WTC11 (cell line): ENCODE data around the gene HAO2. TPM values are rescaled to one million over a fixed set of nuclear protein-coding genes. Genes with fewer than 3 reads are reported as not detected.

ENCODE experiments used
- ATAC-seq: fragments of 200-7000 bp; cut with Tn5 transposase; 2 replicates; pipeline ENCODE4 v1.10.0; 2021; ENCODE audit warnings: mild to moderate bottlenecking, moderate library complexity
- CTCF ChIA-PET: fragments of 300-600 bp; sonication (Branson Sonifier 250); formaldehyde crosslinking; loops from one replicate; lab custom pipeline; 2021; ENCODE audit warnings: antibody characterized with exemption; lab: Charles Lee
- POLR2A ChIA-PET: fragments of 350-600 bp; sonication (Branson Sonifier 250); formaldehyde crosslinking; loops from one replicate; lab custom pipeline; 2021; ENCODE audit warnings: antibody characterized with exemption; lab: Charles Lee
- DNase-seq: peaks from one replicate; pipeline ENCODE4 v3.0.0; 2021; ENCODE audit warnings: low spot score
- H3K27ac Mint-ChIP-seq: 2 replicates; pipeline ENCODE4 v1.8.0; 2021; ENCODE audit warnings: mixed read lengths
- H3K27me3 Mint-ChIP-seq: 2 replicates; pipeline ENCODE4 v1.8.0; 2021; ENCODE audit warnings: low read depth, mild to moderate bottlenecking, moderate library complexity, mixed read lengths
- H3K36me3 Mint-ChIP-seq: 2 replicates; pipeline ENCODE4 v1.8.0; 2021; ENCODE audit warnings: mixed read lengths
- H3K4me1 Mint-ChIP-seq: 2 replicates; pipeline ENCODE4 v1.8.0; 2022; ENCODE audit warnings: mixed read lengths
- H3K4me3 Mint-ChIP-seq: 2 replicates; pipeline ENCODE4 v1.8.0; 2021; ENCODE audit warnings: mild to moderate bottlenecking, moderate library complexity, mixed read lengths
- H3K9me3 Mint-ChIP-seq: 2 replicates; pipeline ENCODE4 v1.8.0; 2021; ENCODE audit warnings: mixed read lengths
- AFF4 ChIP-seq: sonication (generic); formaldehyde crosslinking; IDR thresholded peaks from 2 replicates; pipeline ENCODE4 v1.8.1; 2023; ENCODE audit warnings: mild to moderate bottlenecking, missing genetic modification reagents, borderline replicate concordance
- CDX4 ChIP-seq: fragments of 250-450 bp; sonication (Bioruptor Pico); IDR thresholded peaks from 2 replicates; pipeline ENCODE4 v1.9.0; 2021; ENCODE audit warnings: moderate library complexity, mild to moderate bottlenecking, inconsistent platforms, borderline replicate concordance
- E2F1 ChIP-seq: sonication (generic); formaldehyde crosslinking; IDR thresholded peaks from 2 replicates; pipeline ENCODE4 v1.8.0; 2022; ENCODE audit warnings: mild to moderate bottlenecking, missing genetic modification reagents
- E2F5 ChIP-seq: sonication (generic); formaldehyde crosslinking; IDR thresholded peaks from 2 replicates; pipeline ENCODE4 v1.8.1; 2022; ENCODE audit warnings: mild to moderate bottlenecking, moderate library complexity, missing genetic modification reagents
- ERG ChIP-seq: fragments of 250-450 bp; sonication (Bioruptor Pico); IDR thresholded peaks from 2 replicates; pipeline ENCODE4 v1.8.0; 2021; ENCODE audit warnings: mild to moderate bottlenecking
- IRF1 ChIP-seq: sonication (generic); formaldehyde crosslinking; IDR thresholded peaks from 2 replicates; pipeline ENCODE4 v1.8.0; 2023; ENCODE audit warnings: missing genetic modification reagents
- MLX ChIP-seq: sonication (generic); formaldehyde crosslinking; IDR thresholded peaks from 2 replicates; pipeline ENCODE4 v1.8.1; 2023; ENCODE audit warnings: mild to moderate bottlenecking, missing genetic modification reagents, moderate library complexity
- NR1H2 ChIP-seq: sonication (generic); formaldehyde crosslinking; IDR thresholded peaks from 2 replicates; pipeline ENCODE4 v1.9.0; 2021; ENCODE audit warnings: mild to moderate bottlenecking, moderate library complexity, missing genetic modification reagents
- RELA ChIP-seq: sonication (generic); formaldehyde crosslinking; IDR thresholded peaks from 2 replicates; pipeline ENCODE4 v1.8.1; 2022; ENCODE audit warnings: missing genetic modification reagents, mild to moderate bottlenecking, borderline replicate concordance
- STAT6 ChIP-seq: sonication (generic); formaldehyde crosslinking; conservative IDR thresholded peaks from 2 replicates; pipeline ENCODE4 v1.8.1; 2023; ENCODE audit warnings: mild to moderate bottlenecking, low read depth, missing genetic modification reagents, moderate library complexity
- ZNF138 ChIP-seq: sonication (generic); formaldehyde crosslinking; conservative IDR thresholded peaks from 2 replicates; pipeline ENCODE4 v1.8.1; 2022; ENCODE audit warnings: mild to moderate bottlenecking, moderate library complexity, missing genetic modification reagents
- ZNF263 ChIP-seq: sonication (generic); formaldehyde crosslinking; IDR thresholded peaks from 2 replicates; pipeline ENCODE4 v1.8.1; 2022; ENCODE audit warnings: low read depth, mild to moderate bottlenecking, moderate library complexity, missing genetic modification reagents
- ZNF532 ChIP-seq: fragments of 250-450 bp; sonication (Bioruptor Pico); IDR thresholded peaks from 2 replicates; pipeline ENCODE4 v1.9.0; 2021; ENCODE audit warnings: mild to moderate bottlenecking, borderline replicate concordance
- ZSCAN18 ChIP-seq: fragments of 250-450 bp; sonication (Bioruptor Pico); IDR thresholded peaks from 2 replicates; pipeline ENCODE4 v2.1.2; 2022; ENCODE audit warnings: mild to moderate bottlenecking, moderate library complexity
- total RNA-seq: library from RNA; stranded (reverse); gene quantifications from 3 replicates; pipeline ENCODE4 v1.2.3, GENCODE V29; 2021

Gene HAO2
- total RNA-seq, 1 experiment from 2014 or later, result 1.0 TPM

GRCh38 chr1:119380983-119381662 lies 12.5 kb downstream of the HAO2 start:
- Mint-ChIP-seq H3K9me3 (peaks cover 6% of the 10 kb centered on the region), H3K36me3 (no peaks in the 10 kb centered on the region), H3K4me3 (no peak overlapping the region), H3K4me1 (no peaks in the 10 kb centered on the region), H3K27me3 (no peaks in the 10 kb centered on the region), H3K27ac (no peak overlapping the region)
- DNase-seq (no peak), ATAC-seq (no peak)
- CTCF ChIA-PET, result interaction anchor here (1.1 kb wide), 1 partner anchor 106 kb away, joined by 4 read pairs; no protein-coding TSS in a partner anchor
- POLR2A ChIA-PET, result no interaction called here
- TF ChIP-seq ERG (no peak), MLX (CRISPR knock-in tag) (no peak), IRF1 (CRISPR knock-in tag) (no peak), ZSCAN18 (CRISPR knock-in tag) (no peak), ZNF263 (CRISPR knock-in tag) (no peak), STAT6 (no peak), CDX4 (CRISPR knock-in tag) (no peak), NR1H2 (CRISPR knock-in tag) (no peak), E2F1 (CRISPR knock-in tag) (no peak), ZNF138 (no peak), E2F5 (CRISPR knock-in tag) (no peak), RELA (no peak), ZNF532 (CRISPR knock-in tag) (no peak), AFF4 (no peak)
